Measurements from ENCODE around the gene DENND6B. TPM values are rescaled to one million over a fixed set of nuclear protein-coding genes. Genes with fewer than 3 reads are reported as not detected.

DENND6B gene
- total and polyA plus RNA-seq, 2 donors (not counting 3 experiments of a cell fraction or from before 2014, with no cell fraction given) = 4.1 to 5.9 TPM

GRCh38 chr22:50281957-50282356 is 44.9 kb downstream of the DENND6B start:
- H3K9me1 ChIP-seq (replicated peaks; ENCODE audit: control insufficient read depth, extremely low read depth, insufficient read depth, low read length) = no peaks in the 10 kb centered on the region
- BruUV-seq (replicated peaks) = no TSS peak
- no peak overlapping the region for H3K9ac ChIP-seq (replicated peaks; ENCODE audit: extremely low read depth, insufficient read depth, low read length)
- no peaks in the 10 kb centered on the region for H3K79me2 ChIP-seq (ENCODE audit: control insufficient read depth, insufficient read depth, low read length)
- intact Hi-C loops (cut with micrococcal nuclease) (no loop called here), dilution Hi-C loops (cut with MboI; ENCODE audit: extremely low pct_ligation_motif_present, low sequenced_read_pairs) (no loop called here)
- no peak for DNase-seq (ENCODE audit: low read depth, low spot score)
- H3K9me3 ChIP-seq (replicated peaks; ENCODE audit: control insufficient read depth, insufficient read depth, low read length) = no peaks in the 10 kb centered on the region
- no peak for FAIRE-seq
- H3K27ac ChIP-seq (ENCODE audit: insufficient read depth, low read depth, low read length) = no peak overlapping the region
- peaks cover 43 to 75% of the 10 kb centered on the region in 2 experiments for H3K36me3 ChIP-seq (ENCODE audit: control insufficient read depth in 2 of 2, extremely low read depth in 1 of 2, insufficient read depth in 2 of 2, low read length in 2 of 2)
- H4K20me1 ChIP-seq (replicated peaks; ENCODE audit: control insufficient read depth, extremely low read depth, insufficient read depth, low read length) = no peaks in the 10 kb centered on the region
- ChIA-PET POLR2A (no interaction called here), CTCF (interaction anchor here (0.6 to 1.6 kb wide), 3 partner anchors 11 to 23 kb away, joined by 3 to 7 read pairs (median 3); no protein-coding TSS in a partner anchor)
- H3K4me1 ChIP-seq (ENCODE audit: control insufficient read depth, extremely low read depth, insufficient read depth, low read length) = peaks cover 2% of the 10 kb centered on the region
- no peak overlapping the region for H3K4me3 ChIP-seq (replicated peaks in 1 of 3; ENCODE audit: insufficient read depth in 1 of 3, low read depth in 1 of 3, low read length in 3 of 3)
- H3K4me2 ChIP-seq (ENCODE audit: insufficient read depth, low read length) = no peak overlapping the region
- H3K27me3 ChIP-seq (ENCODE audit: control insufficient read depth in 2 of 2, insufficient read depth in 2 of 2, low read length in 2 of 2) = no peaks in the 10 kb centered on the region
- TF ChIP-seq FOS (IDR thresholded peaks at IDR 0.05; ENCODE audit: borderline replicate concordance, insufficient read depth, low read length) = no peak
- TF ChIP-seq MYC (IDR thresholded peaks at IDR 0.05; ENCODE audit: low read depth, low read length) = no peak
- TF ChIP-seq POLR2AphosphoS5 (IDR thresholded peaks at IDR 0.05; ENCODE audit: insufficient read depth, low read depth, low read length) = no peak
- no peak for TF ChIP-seq JUN (IDR thresholded peaks at IDR 0.05; ENCODE audit: borderline replicate concordance, insufficient read depth, insufficient read length, low read depth)
- no peak overlapping the region for H2AFZ ChIP-seq (ENCODE audit: low read depth, low read length)

GRCh38 chr22:50281384-50281760 is 45.4 kb downstream of the DENND6B start:
- TF ChIP-seq POLR2A (IDR thresholded peaks at IDR 0.05; ENCODE audit: low read depth, low read length) = no peak
- no peak for TF ChIP-seq EZH2 (IDR thresholded peaks at IDR 0.05; ENCODE audit: borderline replicate concordance, low read depth, low read length, severe bottlenecking)
- no peak for TF ChIP-seq FOS (IDR thresholded peaks at IDR 0.05; ENCODE audit: borderline replicate concordance, insufficient read depth, low read length)
- no peak for TF ChIP-seq GATA2 (IDR thresholded peaks at IDR 0.05; ENCODE audit: insufficient read depth, insufficient read length, low read depth, low read length)
- TF ChIP-seq CTCF (IDR thresholded peaks at IDR 0.05; ENCODE audit: extremely low read depth in 1 of 2, insufficient read depth in 1 of 2, low read depth in 1 of 2, low read length in 2 of 2) = no peak
- no peak for TF ChIP-seq JUN (IDR thresholded peaks at IDR 0.05; ENCODE audit: borderline replicate concordance, insufficient read depth, insufficient read length, low read depth)
- no peak for TF ChIP-seq POLR2AphosphoS5 (IDR thresholded peaks at IDR 0.05; ENCODE audit: insufficient read depth, low read depth, low read length)
- TF ChIP-seq MAX (IDR thresholded peaks at IDR 0.05; ENCODE audit: insufficient read depth, insufficient read length) = no peak
- no peak for TF ChIP-seq MYC (IDR thresholded peaks at IDR 0.05; ENCODE audit: low read depth, low read length)
- Histone ChIP-seq H3K79me2 (ENCODE audit: control insufficient read depth, insufficient read depth, low read length) (no peaks in the 10 kb centered on the region), H4K20me1 (replicated peaks; ENCODE audit: control insufficient read depth, extremely low read depth, insufficient read depth, low read length) (no peaks in the 10 kb centered on the region), H3K4me3 (replicated peaks in 1 of 3; ENCODE audit: insufficient read depth in 1 of 3, low read depth in 1 of 3, low read length in 3 of 3) (no peak overlapping the region), H3K4me1 (ENCODE audit: control insufficient read depth, extremely low read depth, insufficient read depth, low read length) (peaks cover 2% of the 10 kb centered on the region), H3K27ac (ENCODE audit: insufficient read depth, low read depth, low read length) (no peak overlapping the region), H3K4me2 (ENCODE audit: insufficient read depth, low read length) (no peak overlapping the region), H2AFZ (ENCODE audit: low read depth, low read length) (no peak overlapping the region), H3K9me3 (replicated peaks; ENCODE audit: control insufficient read depth, insufficient read depth, low read length) (no peaks in the 10 kb centered on the region), H3K36me3 (ENCODE audit: control insufficient read depth in 2 of 2, extremely low read depth in 1 of 2, insufficient read depth in 2 of 2, low read length in 2 of 2) (peaks cover 43 to 73% of the 10 kb centered on the region in 2 experiments), H3K9me1 (replicated peaks; ENCODE audit: control insufficient read depth, extremely low read depth, insufficient read depth, low read length) (no peaks in the 10 kb centered on the region), H3K9ac (replicated peaks; ENCODE audit: extremely low read depth, insufficient read depth, low read length) (no peak overlapping the region), H3K27me3 (ENCODE audit: control insufficient read depth in 2 of 2, insufficient read depth in 2 of 2, low read length in 2 of 2) (no peaks in the 10 kb centered on the region)
- DNase-seq (ENCODE audit: low read depth, low spot score) (no peak), FAIRE-seq (no peak)
- CTCF ChIA-PET = no interaction called here
- BruUV-seq (replicated peaks) = TSS peak; percentile 26
- intact Hi-C loops (cut with micrococcal nuclease) = no loop called here
- POLR2A ChIA-PET = no interaction called here
- dilution Hi-C loops (cut with MboI; ENCODE audit: extremely low pct_ligation_motif_present, low sequenced_read_pairs) = no loop called here

Data from endothelial cell of umbilical vein (primary cell).